GM21786 (cell line): ENCODE measurements around the gene SPTBN1.

ENCODE experiments used
- ATAC-seq: cut with Tn5 transposase; IDR thresholded peaks from one replicate; pipeline ENCODE4 v1.9.1; 2021; ENCODE audit not compliant: unreplicated experiment

Gene SPTBN1

DNA sequence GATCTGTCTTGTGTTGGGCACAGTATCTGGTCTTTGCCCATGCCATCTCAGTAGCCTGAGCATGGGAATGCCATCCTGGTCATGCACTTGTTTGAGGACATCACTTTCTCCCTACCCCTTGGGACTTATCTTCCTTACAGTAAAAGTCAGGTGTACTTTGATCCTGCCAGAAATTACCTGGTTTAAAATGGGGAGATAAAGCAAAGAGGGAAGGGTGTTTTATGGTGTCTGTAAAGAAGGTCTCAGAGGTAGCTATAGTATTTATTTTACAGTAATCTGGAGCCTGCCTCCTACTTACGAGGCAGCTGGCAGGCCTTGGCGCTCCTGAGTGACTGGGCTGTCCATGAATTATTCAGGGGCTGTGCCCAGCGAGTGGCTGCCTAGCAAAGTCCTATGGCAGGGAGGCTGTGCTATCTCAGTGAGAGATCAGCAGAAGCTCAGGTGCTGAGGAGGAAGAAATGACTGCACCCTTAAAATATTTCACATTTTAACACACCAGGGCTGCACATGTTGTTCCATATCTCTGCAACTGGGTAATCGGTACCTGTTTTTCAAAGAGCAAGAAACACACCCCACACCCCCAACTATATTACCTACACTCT, 93.9 kb downstream of the SPTBN1 start:
- ATAC-seq = no peak

DNA sequence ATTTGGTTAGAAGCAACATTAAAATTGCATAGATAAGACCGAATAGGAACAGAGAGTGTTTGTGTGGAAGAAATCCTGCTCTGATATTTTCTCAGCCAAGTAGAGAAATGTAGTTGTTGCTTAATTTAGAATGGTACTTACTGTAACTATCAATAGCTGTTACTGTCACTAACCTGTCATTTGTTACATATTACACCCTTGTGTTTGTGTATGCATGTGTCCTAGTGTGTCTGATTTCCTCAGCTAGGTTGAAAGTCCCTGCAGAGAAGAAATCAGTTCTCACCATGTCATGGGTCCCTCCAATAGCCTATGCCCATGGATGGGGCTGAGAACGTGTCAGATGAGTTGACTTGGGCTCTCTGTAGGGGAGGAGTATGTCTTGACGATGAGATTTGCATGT, 94.4 kb downstream of the SPTBN1 start:
- ATAC-seq = no peak

DNA sequence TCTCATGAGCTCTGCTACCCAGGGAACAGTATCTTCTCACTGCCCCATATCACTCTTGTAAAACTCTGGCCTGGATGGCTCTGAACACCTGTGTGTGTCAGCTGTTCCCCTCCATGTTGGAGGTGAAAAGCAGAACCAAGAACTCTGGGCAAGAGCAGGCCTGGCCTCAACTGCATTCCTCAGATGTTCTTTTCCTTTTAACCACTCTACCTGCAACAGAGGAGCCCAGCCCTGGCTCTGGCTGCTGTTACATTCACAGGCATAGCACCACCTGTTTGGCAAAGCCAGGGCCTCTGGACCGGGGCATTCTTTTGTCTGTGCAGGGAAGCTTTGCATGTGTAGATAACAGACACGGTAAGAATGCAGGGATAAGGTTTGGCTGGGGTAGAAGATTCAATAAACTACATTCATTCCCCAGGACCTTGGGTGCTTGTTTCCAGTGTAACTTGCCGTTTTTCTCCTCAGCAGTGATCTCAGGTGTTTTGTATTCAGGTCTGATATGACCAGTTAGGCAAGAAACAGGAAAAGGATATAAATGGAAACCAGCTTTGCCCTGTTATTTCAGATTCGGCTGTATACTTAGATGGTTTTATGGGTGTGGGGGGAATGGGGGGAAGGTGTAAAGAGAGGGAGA, 95.1 kb downstream of the SPTBN1 start:
- ATAC-seq = peak; percentile 58

DNA sequence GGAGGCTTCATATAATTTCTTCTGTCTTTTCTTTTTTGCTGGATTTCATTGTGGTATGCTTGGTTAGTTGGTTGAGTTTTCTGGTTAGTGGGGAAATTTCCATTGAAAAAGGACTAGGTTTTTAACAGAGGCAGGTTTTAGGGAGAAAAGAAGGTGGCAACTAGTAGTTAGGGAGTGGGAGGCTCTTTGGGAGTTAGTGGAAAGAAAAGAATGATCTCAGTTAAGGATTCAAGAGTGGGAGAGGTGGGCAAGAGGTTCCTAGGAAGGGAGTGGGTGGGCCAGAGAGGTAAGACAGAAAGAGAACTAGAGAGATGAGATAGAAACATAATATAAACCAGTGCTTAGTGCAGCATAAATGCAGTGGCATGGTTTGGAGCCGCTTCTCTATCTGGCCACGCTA, 96.9 kb downstream of the SPTBN1 start:
- no peak for ATAC-seq

DNA sequence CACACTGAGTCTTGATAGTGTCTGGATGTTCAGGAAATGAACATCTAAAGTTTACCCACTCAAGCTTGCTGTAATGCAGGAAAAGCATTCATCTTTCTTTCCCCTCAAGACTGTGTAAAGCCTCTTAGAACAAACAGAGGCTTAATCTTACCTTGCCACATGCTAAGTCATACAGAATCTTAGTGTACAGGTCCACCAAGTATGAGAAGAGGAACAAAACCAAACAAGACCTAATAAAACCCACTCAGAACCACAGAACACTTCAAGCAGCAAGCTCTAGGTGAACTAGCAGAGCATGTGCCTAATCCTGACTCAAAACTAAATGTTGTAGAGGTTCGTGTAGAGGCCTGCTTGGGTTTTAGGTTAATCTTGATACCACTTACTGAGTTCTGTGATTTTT, 97.6 kb downstream of the SPTBN1 start:
- ATAC-seq = no peak

DNA sequence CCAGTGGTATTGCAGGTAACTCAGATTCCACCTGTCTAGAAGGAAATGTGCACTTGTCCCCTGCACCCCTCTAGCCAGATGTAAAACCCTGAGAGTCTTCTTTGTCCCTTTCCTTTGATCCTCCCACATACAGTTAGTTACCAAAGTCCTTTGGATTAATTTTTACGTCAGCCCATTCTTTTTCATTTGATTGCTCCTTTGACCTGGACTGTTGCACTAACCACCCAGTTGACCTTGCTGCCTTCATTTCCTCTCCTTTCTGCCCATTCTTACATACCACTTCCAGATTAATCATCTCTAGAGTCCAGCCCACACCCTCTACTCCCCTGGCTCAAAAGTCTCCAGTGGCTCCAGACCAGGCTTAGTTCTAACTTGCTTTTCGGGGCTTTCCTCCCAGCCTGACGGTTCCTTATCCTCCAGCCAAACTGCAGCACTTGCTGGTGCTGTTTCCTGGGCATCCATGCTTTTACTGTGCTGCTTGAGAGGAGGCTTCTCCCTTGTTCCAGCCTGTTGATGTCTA, 99.3 kb downstream of the SPTBN1 start:
- no peak for ATAC-seq

DNA sequence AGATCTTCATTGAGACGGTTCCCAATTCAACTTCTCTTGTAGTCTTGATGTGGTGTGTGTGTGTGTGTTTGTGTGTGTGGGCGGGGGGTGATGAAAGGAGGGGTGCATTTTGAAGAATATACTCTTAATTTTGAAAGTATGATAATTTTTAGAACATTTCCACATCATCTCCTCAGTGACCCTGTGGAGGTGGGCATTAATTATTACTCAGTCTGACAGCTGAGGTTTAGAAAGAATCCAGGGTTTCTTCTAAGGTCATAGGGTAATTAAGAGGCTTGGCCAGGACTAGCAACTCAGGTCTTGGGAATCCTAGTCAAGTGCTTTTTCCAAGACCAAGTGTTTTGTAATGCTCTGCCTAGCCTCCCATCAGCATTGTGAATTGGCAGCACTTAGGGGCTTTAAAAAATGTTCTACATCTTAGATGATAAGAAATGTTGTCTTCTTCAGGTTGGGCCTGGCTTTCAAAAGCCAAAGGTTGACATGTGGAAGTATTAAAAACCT, 100.5 kb downstream of the SPTBN1 start:
- ATAC-seq = no peak

DNA sequence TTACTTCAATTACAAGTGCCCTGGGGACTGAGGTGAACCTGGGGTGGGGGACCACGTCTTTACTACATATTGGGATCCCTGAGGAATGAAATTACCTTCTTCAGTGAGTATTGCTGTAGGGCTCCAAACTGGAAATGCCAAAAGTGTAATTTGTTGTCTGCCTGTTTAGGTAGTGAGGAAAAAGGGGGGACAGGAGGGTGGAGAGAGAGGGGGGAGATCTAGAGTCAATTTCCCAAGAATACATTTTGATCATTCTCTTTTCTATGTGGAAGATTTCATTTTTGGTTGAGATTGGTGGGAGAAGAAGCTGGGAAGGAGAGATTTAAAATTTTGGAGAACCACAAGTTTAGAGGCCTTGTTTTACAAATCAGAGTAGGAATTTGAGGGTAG, 101.1 kb downstream of the SPTBN1 start:
- ATAC-seq = no peak

DNA sequence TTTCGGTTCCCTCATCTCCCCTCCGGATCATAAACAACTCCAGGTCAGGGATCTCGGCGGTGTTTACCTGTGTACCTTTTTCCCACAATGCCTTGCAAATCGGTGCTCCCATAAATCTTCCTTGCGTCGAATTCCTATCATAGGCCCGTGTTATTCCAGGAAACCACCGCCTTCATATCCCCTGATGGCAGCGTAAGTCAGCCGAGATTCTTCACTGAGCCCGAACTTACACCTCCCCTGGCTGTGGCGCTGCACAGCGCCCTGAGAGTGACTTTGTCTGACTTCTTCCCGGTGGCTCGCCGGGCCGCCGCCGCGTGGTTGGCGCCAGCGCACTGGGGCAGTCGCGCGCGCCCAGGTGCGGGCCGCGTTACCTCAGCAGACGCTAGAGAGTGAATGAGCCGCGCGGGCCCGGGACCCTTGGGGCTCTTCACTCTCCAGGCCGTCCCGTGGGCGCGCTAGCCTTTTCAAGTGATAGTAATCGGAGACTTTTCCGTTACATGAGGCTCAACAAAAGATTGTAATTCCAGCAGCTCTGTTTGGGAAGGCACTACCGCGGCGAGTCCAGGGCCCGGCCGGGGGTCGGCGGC, 101.6 kb downstream of the SPTBN1 start:
- ATAC-seq = peak; percentile 39

DNA sequence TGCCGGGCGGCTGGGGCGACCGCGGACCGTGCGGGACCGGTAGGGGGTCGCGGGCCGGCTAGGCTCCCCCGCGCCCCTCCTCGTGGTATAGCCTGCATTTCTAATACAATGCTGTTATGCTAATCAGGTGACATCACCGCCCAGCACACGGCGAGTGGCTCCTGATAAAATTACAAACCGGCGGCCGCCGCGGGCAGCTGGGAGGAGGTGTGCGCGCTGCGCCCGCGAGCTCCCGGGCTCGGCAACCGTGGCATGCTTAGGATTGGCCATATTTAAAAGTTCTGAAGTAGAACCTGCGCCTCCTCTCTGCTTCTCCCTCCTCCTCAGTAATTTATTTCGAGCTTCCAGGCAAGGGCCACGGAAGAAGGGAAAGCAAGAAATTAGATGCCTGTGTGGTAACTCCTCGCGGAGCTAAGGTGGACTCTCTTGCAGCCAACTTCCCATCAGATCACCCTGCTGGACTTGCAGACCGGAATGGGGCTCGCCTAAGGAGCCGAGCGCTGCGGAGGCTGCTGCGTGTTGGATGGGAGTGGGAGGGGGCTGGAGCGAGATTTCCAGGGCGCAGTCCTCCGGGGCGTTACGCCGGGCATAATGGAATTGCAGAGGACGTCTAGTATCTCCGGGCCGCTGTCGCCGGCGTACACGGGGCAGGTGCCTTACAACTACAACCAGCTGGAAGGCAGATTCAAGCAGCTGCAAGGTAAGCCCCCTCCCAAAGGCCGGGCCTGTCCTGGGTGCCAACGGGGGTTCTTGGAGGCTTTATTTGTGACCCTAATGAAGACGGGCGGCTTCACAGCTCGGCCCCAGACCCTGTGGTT, 102.3 kb downstream of the SPTBN1 start:
- ATAC-seq = peak; percentile 40

DNA sequence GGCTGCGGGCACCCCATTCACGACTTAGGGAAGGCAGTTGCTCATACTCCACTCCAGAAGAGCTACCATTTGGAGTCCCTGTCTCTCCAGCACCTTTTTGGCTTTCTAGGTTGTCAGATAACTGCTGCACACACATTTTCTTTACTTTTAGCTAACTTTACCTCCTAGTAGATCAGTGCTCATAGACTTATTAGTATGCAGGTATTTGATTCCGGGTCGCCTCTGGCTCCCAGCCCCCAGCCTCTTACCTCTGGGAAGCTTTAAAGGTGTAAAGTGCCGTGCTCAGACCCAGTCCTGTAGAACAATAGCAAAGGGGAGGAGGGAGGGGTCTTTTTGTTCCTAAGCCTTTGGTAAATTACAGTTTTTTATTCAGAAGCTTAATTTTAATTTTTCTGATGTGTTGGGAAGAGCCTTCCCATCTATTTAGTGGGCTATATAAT, 102.9 kb downstream of the SPTBN1 start:
- ATAC-seq = no peak

DNA sequence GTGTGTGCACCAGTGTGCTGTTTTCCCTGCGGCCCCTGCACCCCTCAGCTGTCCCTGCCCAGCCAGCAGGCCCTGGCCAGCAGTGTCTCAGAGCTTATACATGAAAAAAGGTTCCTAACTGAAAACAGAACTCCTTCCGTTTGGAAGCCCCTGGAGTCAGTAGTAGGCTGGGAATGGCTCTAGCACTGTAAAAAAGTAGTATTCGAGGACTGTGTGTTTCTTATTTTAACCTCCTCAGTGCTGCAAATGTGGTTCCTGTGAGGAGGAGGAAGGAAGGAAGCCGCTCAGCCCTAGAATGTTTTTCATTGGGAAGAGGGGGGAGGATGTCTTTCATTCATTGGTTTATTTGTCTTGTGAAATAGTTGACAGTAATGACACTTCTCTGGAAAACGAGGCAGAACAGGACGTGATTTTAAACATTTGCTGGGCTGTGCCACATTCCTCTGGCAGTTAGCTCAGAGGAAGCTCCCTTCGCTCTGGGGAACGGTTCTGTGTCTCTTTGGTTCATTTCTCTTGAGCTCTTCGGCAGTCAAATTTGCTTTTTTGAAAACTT, 103.5 kb downstream of the SPTBN1 start:
- no peak for ATAC-seq

DNA sequence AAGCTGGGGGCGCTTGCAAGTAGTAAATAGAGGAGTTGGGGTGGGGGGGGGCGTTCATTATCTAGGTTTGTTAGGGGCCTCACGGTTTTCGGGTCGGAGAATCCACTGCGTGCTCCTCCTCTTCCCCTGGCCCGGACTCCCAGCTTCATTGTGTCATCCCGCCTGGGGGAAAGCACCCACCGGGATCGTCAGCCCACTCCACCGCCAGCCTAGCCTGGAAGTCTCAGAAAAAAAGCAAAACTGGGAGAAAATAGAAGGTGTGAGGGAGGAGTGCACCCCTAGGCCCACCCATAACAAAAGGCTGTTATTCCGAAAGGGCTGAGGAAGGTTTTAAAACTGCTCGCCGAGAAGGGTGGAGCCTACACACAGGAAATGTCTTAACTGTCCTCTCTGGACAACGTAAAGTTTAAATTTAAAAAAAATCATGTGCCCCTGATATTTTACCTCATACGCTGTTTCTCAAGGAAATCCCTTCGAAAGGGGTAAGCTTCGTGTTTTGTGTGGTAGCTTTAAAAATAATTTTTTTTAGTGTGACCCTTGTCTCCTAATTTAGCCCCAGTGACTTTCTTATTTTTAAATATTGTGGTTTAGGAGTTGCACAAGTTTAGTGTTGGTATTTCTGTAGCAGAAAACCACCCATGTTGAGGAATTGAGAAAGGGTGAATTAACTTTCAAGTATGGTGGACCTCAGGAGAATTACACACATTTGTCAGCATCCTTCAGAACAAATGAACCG, 104.2 kb downstream of the SPTBN1 start:
- peak; percentile 40 for ATAC-seq

DNA sequence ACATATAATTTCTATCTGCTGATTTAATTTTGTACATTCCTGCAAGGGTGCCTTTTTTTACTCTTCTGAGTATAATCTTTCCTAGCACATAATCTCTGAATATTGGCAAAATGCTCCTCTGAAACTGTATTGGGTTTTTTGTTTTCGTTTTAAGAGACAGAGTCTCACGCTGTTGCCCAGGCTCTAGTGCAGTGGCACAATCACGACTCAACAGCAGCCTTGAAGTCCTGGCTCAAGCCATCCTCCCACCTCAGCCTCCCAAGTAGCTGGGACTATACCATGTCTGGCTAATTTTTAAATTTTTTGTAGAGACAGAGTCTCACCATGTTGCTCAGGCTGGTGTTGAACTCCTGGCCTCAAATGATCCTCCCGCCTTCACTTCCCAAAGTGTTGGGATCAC, 104.9 kb downstream of the SPTBN1 start:
- no peak for ATAC-seq

DNA sequence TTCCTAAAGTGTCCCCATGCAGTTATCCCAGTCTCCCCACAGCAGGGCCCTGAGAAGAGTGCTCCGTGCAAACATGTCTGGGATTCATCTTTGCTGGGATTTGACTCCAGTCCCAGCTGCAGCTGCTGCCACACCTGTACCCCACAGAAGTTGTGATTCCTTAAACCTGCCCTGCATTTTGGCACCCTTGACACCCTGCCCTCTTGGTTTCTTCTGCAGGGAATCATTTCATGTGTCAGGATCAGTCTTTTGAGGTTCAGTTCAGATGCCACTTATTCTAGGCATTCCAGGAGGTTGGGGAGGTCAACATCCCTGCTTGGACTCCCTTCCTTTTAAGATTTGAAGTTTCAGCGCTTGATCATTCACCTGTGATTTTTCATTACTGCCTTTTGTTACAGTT, 108.3 kb downstream of the SPTBN1 start:
- ATAC-seq = no peak

DNA sequence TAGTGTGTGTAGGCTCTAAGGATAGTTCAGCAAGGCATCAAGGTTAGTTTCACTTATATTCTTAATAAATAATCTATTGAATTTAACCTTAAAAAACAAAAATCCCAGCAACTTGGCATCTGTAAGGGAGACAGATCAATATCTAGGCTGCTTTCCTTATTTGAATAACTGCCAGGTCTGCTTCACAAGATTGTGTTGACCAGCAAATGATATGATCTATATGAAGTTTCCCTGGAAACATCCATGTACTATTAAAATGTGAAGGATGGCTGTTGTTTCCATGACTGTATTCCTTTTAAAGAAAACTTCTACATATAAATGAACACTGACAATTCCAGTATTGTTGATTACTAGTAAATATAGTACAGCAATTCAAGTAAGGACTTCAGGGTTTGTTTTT, 109.4 kb downstream of the SPTBN1 start:
- no peak for ATAC-seq

DNA sequence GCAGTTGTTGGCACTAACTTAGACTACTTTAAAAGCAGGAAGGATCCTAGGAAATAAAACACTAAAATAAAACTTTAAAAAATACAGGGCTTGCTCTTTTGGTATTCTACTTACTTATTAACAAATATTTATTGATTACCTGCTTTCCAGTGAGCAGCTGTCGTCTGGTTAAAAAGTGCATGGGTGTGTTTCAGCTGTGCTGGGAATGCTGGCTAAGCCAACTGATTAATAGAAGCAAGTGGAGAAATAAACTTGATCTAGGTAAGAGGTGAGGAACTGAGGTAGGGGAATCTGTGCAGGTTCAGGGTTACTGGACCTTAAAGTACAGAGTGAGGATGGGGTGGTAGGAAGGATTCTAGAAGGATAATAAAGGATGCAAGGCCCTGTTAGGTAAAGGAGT, 110.8 kb downstream of the SPTBN1 start:
- ATAC-seq = no peak

DNA sequence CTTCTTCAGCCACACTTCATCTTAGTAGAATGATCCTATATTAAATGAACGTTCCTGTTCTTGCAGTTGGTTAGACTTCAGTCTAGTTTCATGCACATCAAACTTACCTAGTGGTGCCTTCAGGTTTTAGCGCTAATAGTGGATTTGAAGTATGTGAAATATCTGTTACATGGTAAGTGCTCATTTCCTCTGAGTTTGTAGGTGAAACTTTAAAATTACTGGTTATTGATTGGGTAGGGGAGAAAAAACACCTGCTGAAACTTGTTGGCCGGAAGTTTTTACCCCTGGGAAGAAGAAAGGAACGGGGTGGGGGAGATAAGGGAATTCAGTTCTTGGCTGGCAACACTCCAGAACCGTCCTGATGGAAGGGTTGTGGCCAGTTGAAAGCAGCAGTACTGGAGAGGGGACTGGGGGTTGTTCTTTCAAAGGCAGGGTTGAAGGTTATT, 112.8 kb downstream of the SPTBN1 start:
- ATAC-seq = peak; percentile 23

DNA sequence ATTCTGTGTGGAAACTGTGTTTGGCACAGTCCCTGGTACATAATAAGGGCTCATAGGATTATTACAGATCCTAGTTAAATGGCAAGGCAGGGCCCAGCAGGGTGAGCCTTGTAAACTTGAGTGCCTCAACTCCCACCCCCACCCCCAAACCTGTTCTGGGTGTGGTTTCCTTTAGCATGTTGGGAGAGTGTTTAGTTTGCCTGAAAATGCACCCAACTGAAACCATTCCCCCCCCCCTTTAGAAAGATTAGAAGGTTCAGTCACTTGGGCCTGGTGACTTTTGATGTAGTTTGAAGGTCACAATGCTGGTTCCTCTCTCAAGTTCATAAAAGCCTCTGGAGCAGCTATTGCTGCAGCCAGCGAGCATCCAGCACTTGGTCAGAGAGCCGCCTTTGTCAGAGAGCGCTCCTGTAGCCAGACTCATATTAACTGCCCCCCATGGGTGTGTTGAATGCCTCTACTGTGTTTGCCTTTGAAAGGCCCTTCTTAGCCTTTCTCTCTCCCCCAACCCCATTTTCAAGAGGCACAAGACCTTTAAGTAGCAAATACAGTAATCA, 113.7 kb downstream of the SPTBN1 start:
- peak; percentile 11 for ATAC-seq

DNA sequence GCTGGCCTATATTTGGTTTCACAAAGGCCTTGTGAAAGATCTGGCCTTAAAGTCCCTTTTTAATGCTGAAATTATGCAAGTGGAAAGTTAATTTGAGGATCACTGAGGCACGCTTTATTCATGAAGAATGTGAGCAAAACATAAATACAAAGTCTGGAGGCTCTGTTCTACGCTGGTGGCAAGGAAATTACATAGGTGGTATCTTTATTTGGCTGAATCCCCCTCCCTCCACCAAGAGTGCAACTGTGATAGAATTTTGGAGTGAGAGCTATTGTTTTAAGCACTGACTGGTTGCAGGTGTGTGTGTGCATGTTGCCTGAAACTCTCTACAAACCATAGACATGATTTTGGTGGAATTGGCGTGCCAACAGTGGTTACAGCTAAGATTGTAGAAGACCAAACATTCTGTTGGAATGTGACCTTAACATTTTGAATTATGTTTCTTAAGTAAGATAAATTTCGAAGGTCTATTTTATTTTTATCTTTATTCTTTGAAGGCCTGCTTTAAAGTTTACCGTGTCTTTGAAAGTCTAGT, 114.3 kb downstream of the SPTBN1 start:
- ATAC-seq = no peak
